SK-N-SH (cell line): Measurements from ENCODE around the gene GZMA. TPM values are rescaled to one million over a fixed set of nuclear protein-coding genes. Genes with fewer than 3 reads are reported as not detected.

Source experiments
- CTCF ChIA-PET: fragments of 300-600, 350-600 bp; formaldehyde crosslinking; extraction: SDS; loops from one replicate; lab custom pipeline; 2021; lab: Yijun Ruan, JAX
- POLR2A ChIA-PET: fragments of 350-600 bp; sonication (Branson Sonifier 250); formaldehyde crosslinking; extraction: SDS; loops from one replicate; lab custom pipeline; 2020; ENCODE audit warnings: antibody characterized with exemption, inconsistent platforms; lab: Yijun Ruan, JAX
- DNase-seq: peaks from one replicate; pipeline ENCODE4 v3.0.0; 2012
- H2AFZ ChIP-seq: fragments of 200-600 bp; sonication (generic); 2 replicates; pipeline ENCODE4 v1.8.1; 2016; ENCODE audit warnings: antibody characterized with exemption, mild to moderate bottlenecking, low read depth
- H3F3A ChIP-seq: fragments of 200-600 bp; sonication (generic); replicated peaks from 2 replicates; pipeline ENCODE3; 2016; ENCODE audit warnings: antibody characterized with exemption, mild to moderate bottlenecking; ENCODE audit not compliant: insufficient read depth
- H3K27ac ChIP-seq, 2 experiments: fragments of 200-500 bp in 1 of 2; fragments of 200-600 bp in 1 of 2; sonication (Bioruptor generic) in 1 of 2; sonication (generic), shearing (Covaris generic) in 1 of 2; 2 replicates each; pipeline versions ENCODE4 v1.5.1 to v1.6.1; 2014 to 2016; ENCODE audit warnings: low read depth in 2 of 2, inconsistent platforms in 1 of 2, low read length in 1 of 2, mild to moderate bottlenecking in 1 of 2, mixed read lengths in 1 of 2
- H3K27me3 ChIP-seq: fragments of 200-600 bp; sonication (generic), shearing (Covaris generic); 2 replicates; pipeline ENCODE4 v1.6.1; 2016; ENCODE audit warnings: mixed run types; ENCODE audit not compliant: insufficient read depth
- H3K36me3 ChIP-seq, 2 experiments: fragments of 200-500 bp in 1 of 2; fragments of 200-600 bp in 1 of 2; sonication (Bioruptor generic) in 1 of 2; sonication (generic) in 1 of 2; replicated peaks in 1 of 2; 2 replicates each; pipeline versions ENCODE3 to v1.5.1; 2014 to 2016; ENCODE audit warnings: low read length in 1 of 2, mild to moderate bottlenecking in 1 of 2; ENCODE audit not compliant: insufficient read depth in 2 of 2, control insufficient read depth in 1 of 2
- H3K4me1 ChIP-seq, 2 experiments: fragments of 200-500 bp in 1 of 2; fragments of 200-600 bp in 1 of 2; sonication (Bioruptor generic) in 1 of 2; sonication (generic), shearing (Covaris generic) in 1 of 2; 2 replicates each; pipeline versions ENCODE4 v1.5.1 to v1.6.1; 2014 to 2016; ENCODE audit warnings: low read depth in 1 of 2, low read length in 1 of 2, mixed run types in 1 of 2; ENCODE audit not compliant: insufficient read depth in 2 of 2, control insufficient read depth in 1 of 2
- H3K4me2 ChIP-seq: fragments of 200-600 bp; sonication (generic), shearing (Covaris generic); 2 replicates; pipeline ENCODE4 v1.6.1; 2017; ENCODE audit warnings: mixed run types
- H3K4me3 ChIP-seq, 2 experiments: fragments of 200-500 bp in 1 of 2; fragments of 200-600 bp in 1 of 2; sonication (Bioruptor generic) in 1 of 2; sonication (generic), shearing (Covaris generic) in 1 of 2; 2 replicates each; pipeline versions ENCODE4 v1.5.1 to v1.8.1; 2014 to 2016; ENCODE audit warnings: low read depth in 2 of 2, inconsistent platforms in 1 of 2, low read length in 1 of 2, mild to moderate bottlenecking in 1 of 2, mixed read lengths in 1 of 2, moderate library complexity in 1 of 2
- H3K79me2 ChIP-seq: fragments of 200-600 bp; sonication (generic); 2 replicates; pipeline ENCODE4 v1.8.1; 2017; ENCODE audit warnings: mild to moderate bottlenecking; ENCODE audit not compliant: insufficient read depth
- H3K9ac ChIP-seq: fragments of 200-600 bp; sonication (generic); 2 replicates; pipeline ENCODE4 v1.6.1; 2017; ENCODE audit warnings: mixed run types
- H3K9me2 ChIP-seq: fragments of 200-600 bp; sonication (generic); 2 replicates; pipeline ENCODE4 v1.6.1; 2017; ENCODE audit warnings: mixed run types
- H3K9me3 ChIP-seq: fragments of 200-600 bp; sonication (generic); 2 replicates; pipeline ENCODE4 v1.6.1; 2017; ENCODE audit warnings: mixed run types, mild to moderate bottlenecking, moderate library complexity
- H4K20me1 ChIP-seq: fragments of 200-600 bp; sonication (generic); 2 replicates; pipeline ENCODE4 v1.6.1; 2017; ENCODE audit warnings: mild to moderate bottlenecking, mixed run types; ENCODE audit not compliant: insufficient read depth
- CHD2 ChIP-seq: fragments of 150-350 bp; IDR thresholded peaks from 2 replicates; pipeline ENCODE4 v1.6.1; 2018; ENCODE audit warnings: low read length; ENCODE audit not compliant: partially characterized antibody
- EP300 ChIP-seq, 2 experiments: IDR thresholded peaks; 2 replicates each; pipeline versions ENCODE4 v1.4.0 to v1.6.1; 2012; ENCODE audit warnings: borderline replicate concordance in 1 of 2, low read depth in 1 of 2, low read length in 1 of 2
- EZH2phosphoT487 ChIP-seq: fragments of 200-600 bp; sonication (generic); IDR thresholded peaks from 2 replicates; pipeline ENCODE4 v1.6.1; 2017; ENCODE audit warnings: low read depth, mixed run types, mild to moderate bottlenecking, antibody characterized with exemption, moderate library complexity, borderline replicate concordance
- GATA2 ChIP-seq: sonication (generic); formaldehyde crosslinking; IDR thresholded peaks from 2 replicates; pipeline ENCODE4 v1.5.0; 2020; ENCODE audit warnings: mild to moderate bottlenecking, missing genetic modification reagents
- MEF2A ChIP-seq: IDR thresholded peaks from 2 replicates; pipeline ENCODE4 v1.4.0; 2012; ENCODE audit warnings: low read depth, borderline replicate concordance
- NFIC ChIP-seq: IDR thresholded peaks from 2 replicates; pipeline ENCODE4 v1.4.0; 2012; ENCODE audit warnings: borderline replicate concordance
- NRF1 ChIP-seq: IDR thresholded peaks from 2 replicates; pipeline ENCODE4 v1.6.1; 2012; ENCODE audit warnings: low read depth, mild to moderate bottlenecking, low read length
- POLR2AphosphoS5 ChIP-seq: IDR thresholded peaks from 2 replicates; pipeline ENCODE4 v1.6.1; 2012; ENCODE audit warnings: low read depth, low read length
- RAD21 ChIP-seq: IDR thresholded peaks from 2 replicates; pipeline ENCODE4 v1.6.1; 2012; ENCODE audit warnings: mild to moderate bottlenecking, low read length
- RCOR1 ChIP-seq: fragments of 150-350 bp; IDR thresholded peaks from 2 replicates; pipeline ENCODE4 v1.6.1; 2017; ENCODE audit warnings: antibody characterized with exemption, low read length
- RFX5 ChIP-seq: IDR thresholded peaks from 2 replicates; pipeline ENCODE4 v1.6.1; 2012; ENCODE audit warnings: mild to moderate bottlenecking, improper control_type of control experiment, low read length
- SMC3 ChIP-seq: IDR thresholded peaks from 2 replicates; pipeline ENCODE4 v1.6.1; 2012; ENCODE audit warnings: low read depth, low read length, improper control_type of control experiment
- TAF1 ChIP-seq: IDR thresholded peaks from 2 replicates; pipeline ENCODE4 v1.6.1; 2012; ENCODE audit warnings: low read depth, mild to moderate bottlenecking, low read length, moderate library complexity, borderline replicate concordance
- TEAD4 ChIP-seq: IDR thresholded peaks from 2 replicates; pipeline ENCODE4 v1.4.0; 2012; ENCODE audit warnings: mild to moderate bottlenecking, borderline replicate concordance; ENCODE audit not compliant: insufficient read depth
- YY1 ChIP-seq: IDR thresholded peaks from 2 replicates; pipeline ENCODE4 v1.4.0; 2012; ENCODE audit warnings: low read depth, mild to moderate bottlenecking
- WGBS: methylation state at CpG from one replicate; pipeline ENCODE4 v1.1.6; 2017; ENCODE audit warnings: low lambda C conversion rate; 5-methylcytosine and 5-hydroxymethylcytosine counted together
- polyA plus RNA-seq, 3 experiments: library from polyadenylated mRNA; depleted of rRNA; stranded (reverse); fragments of >200 nt; gene quantifications; 2 replicates each; pipeline ENCODE4 v1.2.3, GENCODE V29; 2012
- TF ChIP-seq, protein P1 (sequence below): fragments of 200-600 bp; sonication (generic); IDR thresholded peaks from 2 replicates; pipeline ENCODE4 v1.6.1; 2017; ENCODE audit warnings: antibody characterized with exemption, mild to moderate bottlenecking, moderate library complexity
- TF ChIP-seq, protein P2 (sequence below): IDR thresholded peaks from 2 replicates; pipeline ENCODE4 v1.4.0; 2012; ENCODE audit warnings: low read depth, borderline replicate concordance
- TF ChIP-seq, protein P3 (sequence below): fragments of 150-350 bp; IDR thresholded peaks from 2 replicates; pipeline ENCODE4 v1.6.1; 2016; ENCODE audit warnings: mild to moderate bottlenecking, low read depth, low read length
- TF ChIP-seq, protein P4 (sequence below): fragments of 150-350 bp; IDR thresholded peaks from 2 replicates; pipeline ENCODE4 v1.6.1; 2017; ENCODE audit warnings: antibody characterized with exemption, low read length, low read depth, borderline replicate concordance

GZMA gene
- polyA plus RNA-seq, 1 of the 3 experiments (the other 2 are of a cell fraction) = 0.07 TPM

DNA sequence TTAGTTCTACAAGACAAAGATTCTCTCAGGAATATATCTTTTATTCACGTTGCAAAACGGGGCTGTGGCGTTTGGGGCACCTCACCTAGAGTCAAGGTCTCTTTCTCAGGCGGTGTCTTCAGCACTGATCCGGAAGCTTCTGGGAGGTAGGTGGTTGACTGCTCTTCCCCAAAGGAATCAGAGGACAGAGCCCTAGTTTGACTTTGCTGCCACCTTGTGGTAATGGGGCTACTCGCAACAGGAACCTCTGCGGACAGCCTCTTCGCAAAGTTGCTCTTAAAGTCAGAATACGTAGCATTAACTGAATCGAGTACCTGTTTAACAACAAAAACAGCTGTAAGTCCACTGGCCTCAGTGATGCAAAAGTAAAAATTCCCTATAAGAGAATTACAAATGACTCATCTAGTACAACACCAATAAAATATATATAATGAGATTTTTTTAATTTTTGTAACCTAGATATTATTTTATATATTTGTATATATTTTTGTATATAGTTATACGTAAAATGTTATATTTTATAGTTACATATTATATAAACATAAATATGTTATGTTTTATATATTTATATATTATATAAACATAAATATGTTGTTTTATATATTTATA is 44.2 kb downstream of the GZMA start:
- POLR2A ChIA-PET = no interaction called here
- CTCF ChIA-PET = interaction anchor here (0.6 to 1.7 kb wide), 25 partner anchors 8 to 279 kb away, joined by 3 to 15 read pairs (median 4); partner anchors contain the start of genes ESM1 and GPX8
- no peaks in the 10 kb centered on the region for H3K9me3 ChIP-seq
- H3K4me3 ChIP-seq = no peak overlapping the region; a peak in 1 of 4 replicates
- WGBS = 9% methylated on average over 11 of the region's 11 CpGs
- H3K9ac ChIP-seq = no peak overlapping the region
- no peaks in the 10 kb centered on the region for H3K79me2 ChIP-seq
- 0 out of 2 replicates have a peak overlapping the region, but pooled peaks have one; percentile 44 for H3K4me2 ChIP-seq
- H4K20me1 ChIP-seq = no peaks in the 10 kb centered on the region
- no peaks in the 10 kb centered on the region for H3K9me2 ChIP-seq
- no peaks in the 10 kb centered on the region for H3K36me3 ChIP-seq
- no peaks in the 10 kb centered on the region for H3K4me1 ChIP-seq
- H2AFZ ChIP-seq = no peak overlapping the region; the same call in 1 of the 2 replicates
- peaks cover 6% of the 10 kb centered on the region; the same call in 1 of the 2 replicates for H3K27me3 ChIP-seq
- peak; percentile 96 for TF ChIP-seq SMC3
- no peak for TF ChIP-seq YY1
- no peak for TF ChIP-seq CHD2
- no peak for TF ChIP-seq RFX5
- no peak for TF ChIP-seq EZH2phosphoT487
- no peak for TF ChIP-seq EP300 (IDR thresholded peaks at IDR 0.05; ENCODE audit: borderline replicate concordance in 1 of 2, low read depth in 1 of 2, low read length in 1 of 2)
- no peak for TF ChIP-seq TEAD4
- no peak for TF ChIP-seq MEF2A
- TF ChIP-seq NRF1 = peak; percentile 17; the same call in 1 of the 2 replicates
- TF ChIP-seq RAD21 = peak; percentile 88
- TF ChIP-seq TAF1 = no peak
- TF ChIP-seq, protein P1, sequence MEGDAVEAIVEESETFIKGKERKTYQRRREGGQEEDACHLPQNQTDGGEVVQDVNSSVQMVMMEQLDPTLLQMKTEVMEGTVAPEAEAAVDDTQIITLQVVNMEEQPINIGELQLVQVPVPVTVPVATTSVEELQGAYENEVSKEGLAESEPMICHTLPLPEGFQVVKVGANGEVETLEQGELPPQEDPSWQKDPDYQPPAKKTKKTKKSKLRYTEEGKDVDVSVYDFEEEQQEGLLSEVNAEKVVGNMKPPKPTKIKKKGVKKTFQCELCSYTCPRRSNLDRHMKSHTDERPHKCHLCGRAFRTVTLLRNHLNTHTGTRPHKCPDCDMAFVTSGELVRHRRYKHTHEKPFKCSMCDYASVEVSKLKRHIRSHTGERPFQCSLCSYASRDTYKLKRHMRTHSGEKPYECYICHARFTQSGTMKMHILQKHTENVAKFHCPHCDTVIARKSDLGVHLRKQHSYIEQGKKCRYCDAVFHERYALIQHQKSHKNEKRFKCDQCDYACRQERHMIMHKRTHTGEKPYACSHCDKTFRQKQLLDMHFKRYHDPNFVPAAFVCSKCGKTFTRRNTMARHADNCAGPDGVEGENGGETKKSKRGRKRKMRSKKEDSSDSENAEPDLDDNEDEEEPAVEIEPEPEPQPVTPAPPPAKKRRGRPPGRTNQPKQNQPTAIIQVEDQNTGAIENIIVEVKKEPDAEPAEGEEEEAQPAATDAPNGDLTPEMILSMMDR = peak; percentile 95
- DNase-seq = peak; percentile 60
- H3K27ac ChIP-seq = no peak overlapping the region
- H3F3A ChIP-seq = peaks cover 6% of the 10 kb centered on the region

DNA sequence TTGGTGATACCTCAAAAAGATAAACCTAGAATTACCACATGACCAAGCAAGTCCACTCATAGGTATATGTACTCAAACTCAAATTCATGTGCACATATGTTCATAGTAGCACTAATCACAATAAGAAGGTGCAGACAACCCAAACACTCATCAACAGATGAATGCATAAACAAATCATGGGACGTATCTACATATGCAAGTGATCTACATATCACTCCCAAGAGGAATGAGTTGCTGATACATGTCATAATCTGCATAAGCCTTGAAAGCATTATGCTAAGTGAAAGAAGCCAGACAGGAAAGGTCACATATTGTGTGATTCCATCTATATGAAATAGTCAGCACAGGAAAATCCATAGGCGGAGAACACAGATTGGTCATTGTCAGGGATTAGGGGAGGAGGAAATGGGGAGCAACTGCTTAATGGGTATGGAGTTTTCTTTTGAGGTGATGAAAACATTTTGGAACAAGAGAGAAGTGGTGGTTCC is 46.9 kb downstream of the GZMA start:
- Histone ChIP-seq H3K36me3 (no peaks in the 10 kb centered on the region), H3K9me2 (no peaks in the 10 kb centered on the region), H3K4me2 (no peak overlapping the region), H3K27me3 (no peaks in the 10 kb centered on the region), H3K9ac (no peak overlapping the region), H3K4me1 (peaks cover 0 to 2% of the 10 kb centered on the region in 2 experiments; a peak in 2 of 4 replicates), H3K27ac (no peak overlapping the region), H2AFZ (no peak overlapping the region), H3F3A (peaks cover 6% of the 10 kb centered on the region), H3K9me3 (no peaks in the 10 kb centered on the region), H3K4me3 (no peak overlapping the region), H4K20me1 (no peaks in the 10 kb centered on the region), H3K79me2 (no peaks in the 10 kb centered on the region)
- no peak for DNase-seq
- 24% methylated on average over 2 of the region's 2 CpGs for WGBS
- TF ChIP-seq NFIC = no peak
- no peak for TF ChIP-seq GATA2
- TF ChIP-seq, protein P2, sequence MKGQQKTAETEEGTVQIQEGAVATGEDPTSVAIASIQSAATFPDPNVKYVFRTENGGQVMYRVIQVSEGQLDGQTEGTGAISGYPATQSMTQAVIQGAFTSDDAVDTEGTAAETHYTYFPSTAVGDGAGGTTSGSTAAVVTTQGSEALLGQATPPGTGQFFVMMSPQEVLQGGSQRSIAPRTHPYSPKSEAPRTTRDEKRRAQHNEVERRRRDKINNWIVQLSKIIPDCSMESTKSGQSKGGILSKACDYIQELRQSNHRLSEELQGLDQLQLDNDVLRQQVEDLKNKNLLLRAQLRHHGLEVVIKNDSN = no peak
- TF ChIP-seq RCOR1 = no peak
- no peak for TF ChIP-seq RFX5
- TF ChIP-seq, protein P3, sequence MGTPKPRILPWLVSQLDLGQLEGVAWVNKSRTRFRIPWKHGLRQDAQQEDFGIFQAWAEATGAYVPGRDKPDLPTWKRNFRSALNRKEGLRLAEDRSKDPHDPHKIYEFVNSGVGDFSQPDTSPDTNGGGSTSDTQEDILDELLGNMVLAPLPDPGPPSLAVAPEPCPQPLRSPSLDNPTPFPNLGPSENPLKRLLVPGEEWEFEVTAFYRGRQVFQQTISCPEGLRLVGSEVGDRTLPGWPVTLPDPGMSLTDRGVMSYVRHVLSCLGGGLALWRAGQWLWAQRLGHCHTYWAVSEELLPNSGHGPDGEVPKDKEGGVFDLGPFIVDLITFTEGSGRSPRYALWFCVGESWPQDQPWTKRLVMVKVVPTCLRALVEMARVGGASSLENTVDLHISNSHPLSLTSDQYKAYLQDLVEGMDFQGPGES = no peak
- TF ChIP-seq, protein P4, sequence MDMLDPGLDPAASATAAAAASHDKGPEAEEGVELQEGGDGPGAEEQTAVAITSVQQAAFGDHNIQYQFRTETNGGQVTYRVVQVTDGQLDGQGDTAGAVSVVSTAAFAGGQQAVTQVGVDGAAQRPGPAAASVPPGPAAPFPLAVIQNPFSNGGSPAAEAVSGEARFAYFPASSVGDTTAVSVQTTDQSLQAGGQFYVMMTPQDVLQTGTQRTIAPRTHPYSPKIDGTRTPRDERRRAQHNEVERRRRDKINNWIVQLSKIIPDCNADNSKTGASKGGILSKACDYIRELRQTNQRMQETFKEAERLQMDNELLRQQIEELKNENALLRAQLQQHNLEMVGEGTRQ = no peak
- no peak for TF ChIP-seq POLR2AphosphoS5
- no peak for TF ChIP-seq NRF1
- TF ChIP-seq RAD21 = no peak
- TF ChIP-seq, protein P1 = no peak
- POLR2A ChIA-PET = no interaction called here
- CTCF ChIA-PET = no interaction called here
